Measurements from ENCODE around the gene SUPT7L.

Gene SUPT7L

DNA sequence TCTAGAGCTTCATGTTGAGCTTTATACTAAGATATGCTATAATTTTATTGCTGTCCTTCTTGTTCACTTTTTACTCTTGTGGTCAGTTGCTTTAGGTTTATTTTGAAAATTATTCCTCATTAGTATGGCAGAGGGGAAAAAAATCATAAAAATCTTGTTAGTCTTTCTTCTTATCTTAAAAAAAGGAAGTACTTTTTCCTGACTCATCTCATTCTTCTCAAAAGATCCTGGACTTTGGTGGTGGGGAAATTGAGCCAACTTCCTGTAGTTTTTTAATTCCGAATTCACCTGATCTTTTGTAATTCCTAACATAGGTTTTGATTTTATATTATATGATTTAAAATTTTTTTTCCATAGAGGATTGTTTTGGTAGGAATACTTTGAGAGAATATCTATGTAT, 4.0 kb upstream of the SUPT7L start:
- no peak for DNase-seq (ENCODE audit: extremely low read depth, insufficient read length)
- peaks cover 3% of the 10 kb centered on the region; the same call in 1 of the 2 replicates for H3K36me3 ChIP-seq (ENCODE audit: control insufficient read depth, insufficient read depth, low read length)
- H3K27me3 ChIP-seq (replicated peaks; ENCODE audit: control insufficient read depth, insufficient read depth, low read length) = no peaks in the 10 kb centered on the region
- H3K4me3 ChIP-seq (replicated peaks; ENCODE audit: low read depth, low read length) = no peak overlapping the region
- TF ChIP-seq, protein P1, sequence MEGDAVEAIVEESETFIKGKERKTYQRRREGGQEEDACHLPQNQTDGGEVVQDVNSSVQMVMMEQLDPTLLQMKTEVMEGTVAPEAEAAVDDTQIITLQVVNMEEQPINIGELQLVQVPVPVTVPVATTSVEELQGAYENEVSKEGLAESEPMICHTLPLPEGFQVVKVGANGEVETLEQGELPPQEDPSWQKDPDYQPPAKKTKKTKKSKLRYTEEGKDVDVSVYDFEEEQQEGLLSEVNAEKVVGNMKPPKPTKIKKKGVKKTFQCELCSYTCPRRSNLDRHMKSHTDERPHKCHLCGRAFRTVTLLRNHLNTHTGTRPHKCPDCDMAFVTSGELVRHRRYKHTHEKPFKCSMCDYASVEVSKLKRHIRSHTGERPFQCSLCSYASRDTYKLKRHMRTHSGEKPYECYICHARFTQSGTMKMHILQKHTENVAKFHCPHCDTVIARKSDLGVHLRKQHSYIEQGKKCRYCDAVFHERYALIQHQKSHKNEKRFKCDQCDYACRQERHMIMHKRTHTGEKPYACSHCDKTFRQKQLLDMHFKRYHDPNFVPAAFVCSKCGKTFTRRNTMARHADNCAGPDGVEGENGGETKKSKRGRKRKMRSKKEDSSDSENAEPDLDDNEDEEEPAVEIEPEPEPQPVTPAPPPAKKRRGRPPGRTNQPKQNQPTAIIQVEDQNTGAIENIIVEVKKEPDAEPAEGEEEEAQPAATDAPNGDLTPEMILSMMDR (IDR thresholded peaks at IDR 0.05; ENCODE audit: insufficient read depth, low read length, poor library complexity, severe bottlenecking) = no peak

DNA sequence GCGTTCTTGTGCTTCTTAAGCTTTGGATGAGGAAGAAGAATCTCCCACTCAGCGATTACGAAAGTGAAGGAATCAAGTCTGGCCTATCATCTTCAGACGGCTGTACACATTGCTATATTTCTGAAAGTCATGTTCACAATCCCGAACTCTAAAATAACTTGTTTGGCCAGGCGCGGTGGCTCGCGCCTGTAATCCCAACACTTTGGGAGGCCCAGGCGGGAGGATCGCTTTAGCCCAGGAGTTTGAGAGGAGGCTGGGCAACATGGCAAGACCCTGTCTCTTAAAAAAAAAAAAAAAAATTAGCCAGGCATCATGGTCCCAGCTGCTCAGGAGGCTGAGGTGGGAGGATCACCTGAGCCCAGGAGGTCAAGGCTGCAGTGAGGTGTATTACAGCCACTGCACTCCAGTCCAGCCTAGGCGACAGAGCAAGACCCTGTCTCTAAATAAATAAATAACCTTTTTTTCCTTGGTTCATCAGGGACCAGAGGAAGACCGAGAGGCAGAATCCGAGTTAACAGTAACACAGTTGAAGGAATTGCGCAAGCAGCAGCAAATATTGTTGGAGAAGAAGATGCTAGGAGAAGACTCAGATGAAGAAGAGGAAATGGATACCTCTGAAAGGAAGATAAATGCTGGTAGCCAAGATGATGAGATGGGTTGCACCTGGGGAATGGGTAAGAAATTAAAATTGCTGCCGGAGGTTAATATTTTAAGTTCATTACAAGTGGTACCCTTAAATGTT, 1.4 kb upstream of the SUPT7L start:
- DNase-seq (ENCODE audit: extremely low read depth, insufficient read length) = no peak
- TF ChIP-seq, protein P1 (IDR thresholded peaks at IDR 0.05; ENCODE audit: insufficient read depth, low read length, poor library complexity, severe bottlenecking) = no peak
- H3K27me3 ChIP-seq (replicated peaks; ENCODE audit: control insufficient read depth, insufficient read depth, low read length) = no peaks in the 10 kb centered on the region
- H3K36me3 ChIP-seq (ENCODE audit: control insufficient read depth, insufficient read depth, low read length) = peaks cover 4% of the 10 kb centered on the region
- H3K4me3 ChIP-seq (replicated peaks; ENCODE audit: low read depth, low read length) = peak overlapping the region; percentile 94

DNA sequence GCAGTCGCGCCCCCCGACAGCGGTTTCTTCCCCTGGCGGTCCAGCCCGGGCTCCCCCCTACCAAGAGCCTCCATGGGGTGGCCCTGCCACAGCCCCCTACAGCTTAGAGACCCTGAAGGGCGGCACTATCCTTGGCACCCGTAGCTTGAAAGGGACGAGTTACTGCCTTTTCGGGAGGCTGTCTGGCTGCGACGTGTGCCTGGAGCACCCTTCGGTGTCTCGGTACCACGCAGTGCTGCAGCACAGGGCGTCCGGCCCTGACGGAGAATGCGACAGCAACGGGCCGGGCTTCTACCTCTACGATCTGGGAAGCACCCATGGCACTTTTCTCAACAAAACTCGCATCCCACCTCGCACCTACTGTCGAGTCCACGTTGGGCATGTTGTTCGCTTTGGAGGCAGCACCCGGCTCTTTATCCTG, 750 bp upstream of the SUPT7L start:
- Histone ChIP-seq H3K27me3 (replicated peaks; ENCODE audit: control insufficient read depth, insufficient read depth, low read length) (no peaks in the 10 kb centered on the region), H3K4me3 (replicated peaks; ENCODE audit: low read depth, low read length) (peak overlapping the region; percentile 94), H3K36me3 (ENCODE audit: control insufficient read depth, insufficient read depth, low read length) (peaks cover 5% of the 10 kb centered on the region)
- no peak for DNase-seq (ENCODE audit: extremely low read depth, insufficient read length)
- TF ChIP-seq, protein P1 (IDR thresholded peaks at IDR 0.05; ENCODE audit: insufficient read depth, low read length, poor library complexity, severe bottlenecking) = no peak

DNA sequence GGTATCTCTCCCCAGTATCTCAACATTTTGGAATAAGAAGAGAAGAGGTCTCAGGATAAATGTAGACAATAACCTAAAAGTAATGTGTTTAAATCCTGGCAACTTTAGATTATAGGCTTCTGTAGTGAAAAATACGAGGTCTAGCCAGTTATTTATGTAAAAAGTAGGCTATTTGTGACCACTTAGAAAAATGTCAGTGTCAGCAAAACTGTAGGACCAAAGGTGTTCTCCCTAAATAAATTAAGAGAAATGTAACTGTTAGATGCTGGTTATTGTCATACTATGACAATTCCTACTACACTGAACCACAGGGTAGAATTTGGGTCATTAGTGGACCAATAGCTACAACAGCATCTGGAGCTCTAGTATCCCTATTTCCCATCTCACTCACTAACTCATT, 2.0 kb downstream of the SUPT7L start:
- TF ChIP-seq, protein P1 (IDR thresholded peaks at IDR 0.05; ENCODE audit: insufficient read depth, low read length, poor library complexity, severe bottlenecking) = no peak
- Histone ChIP-seq H3K4me3 (replicated peaks; ENCODE audit: low read depth, low read length) (no peak overlapping the region), H3K27me3 (replicated peaks; ENCODE audit: control insufficient read depth, insufficient read depth, low read length) (no peaks in the 10 kb centered on the region), H3K36me3 (ENCODE audit: control insufficient read depth, insufficient read depth, low read length) (peaks cover 6% of the 10 kb centered on the region)
- no peak for DNase-seq (ENCODE audit: extremely low read depth, insufficient read length)

DNA sequence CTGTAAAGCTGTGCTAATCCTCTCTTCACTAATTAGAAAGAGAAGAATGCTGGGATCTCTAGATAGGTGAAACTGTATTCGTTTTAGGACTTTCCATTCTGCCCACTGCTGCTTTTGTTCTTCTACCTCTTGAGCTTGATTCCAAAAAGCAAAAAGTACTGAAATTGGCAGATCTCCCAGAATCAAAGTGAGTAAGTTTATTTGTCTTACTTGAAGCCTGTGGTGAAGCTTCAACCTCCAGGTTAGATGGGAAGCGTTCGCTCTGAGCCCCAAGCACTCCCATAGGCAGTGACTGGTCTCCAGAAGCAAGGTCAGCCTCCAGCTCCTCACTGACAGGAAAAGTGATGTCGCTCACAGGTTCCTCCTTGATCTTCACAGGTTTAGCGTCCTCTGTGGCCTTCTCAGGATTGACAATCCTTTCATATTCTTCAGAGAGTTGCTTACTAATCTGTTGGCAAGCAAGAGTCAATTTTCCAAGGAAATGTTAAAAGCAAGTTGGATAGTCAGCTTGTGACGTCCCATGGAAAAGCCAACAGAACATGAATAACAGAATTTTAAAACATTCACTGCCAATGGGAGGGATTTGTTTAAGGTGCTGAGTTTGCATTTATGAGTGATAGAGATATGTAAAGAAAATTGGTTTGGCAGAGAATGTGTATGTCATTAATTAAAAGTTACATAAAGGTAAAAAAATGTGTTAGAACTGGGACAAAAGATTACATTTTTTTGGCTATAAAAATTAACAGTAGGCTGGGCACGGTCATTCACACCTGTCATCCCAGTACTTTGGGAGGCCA, 8.1 kb downstream of the SUPT7L start:
- no peaks in the 10 kb centered on the region for H3K27me3 ChIP-seq (replicated peaks; ENCODE audit: control insufficient read depth, insufficient read depth, low read length)
- peaks cover 16% of the 10 kb centered on the region for H3K36me3 ChIP-seq (ENCODE audit: control insufficient read depth, insufficient read depth, low read length)
- TF ChIP-seq, protein P1 (IDR thresholded peaks at IDR 0.05; ENCODE audit: insufficient read depth, low read length, poor library complexity, severe bottlenecking) = no peak
- no peak overlapping the region for H3K4me3 ChIP-seq (replicated peaks; ENCODE audit: low read depth, low read length)
- DNase-seq (ENCODE audit: extremely low read depth, insufficient read length) = no peak
